Lower leg skin (tissue), 4 donors: ENCODE measurements around the gene GLB1L2. TPM values are rescaled to one million over a fixed set of nuclear protein-coding genes. Genes with fewer than 3 reads are reported as not detected.
"Not testable (repeated sequence)": the region's sequence is repeated elsewhere in the genome, so short reads cannot be mapped to it uniquely, and the experiment has no call there.

Source experiments
- DNase-seq, 2 donors: peaks; one replicate each; pipeline ENCODE4 v3.0.0-alpha.2; 2019; ENCODE audit warnings: low spot score in 2 of 2
- H3K4me3 ChIP-seq: fragments of 200-600 bp; sonication (generic); 2 replicates; pipeline ENCODE4 v1.5.1; 2017; ENCODE audit warnings: mild to moderate bottlenecking, low read depth; ENCODE audit not compliant: poor library complexity, severe bottlenecking
- CTCF ChIP-seq, 3 donors: fragments of 450-650 bp; IDR thresholded peaks; one replicate each; pipeline ENCODE4 v1.5.1; 2016; ENCODE audit warnings: antibody characterized with exemption in 3 of 3, mild to moderate bottlenecking in 3 of 3, moderate library complexity in 2 of 3
- POLR2A ChIP-seq, 2 donors: fragments of 450-650 bp; IDR thresholded peaks; one replicate each; pipeline ENCODE4 v1.6.1; 2016 to 2017; ENCODE audit warnings: antibody characterized with exemption in 2 of 2, mild to moderate bottlenecking in 1 of 2, moderate library complexity in 1 of 2
- WGBS, 2 donors: methylation state at CpG; one replicate each; pipeline ENCODE4 v1.1.5; 2018; 5-methylcytosine and 5-hydroxymethylcytosine counted together
- intact Hi-C: fragments of 100-400 bp; cut with DNase I; formaldehyde crosslinking; loops from one replicate; pipeline ENCODE4 v1.15.0; 2023; ENCODE audit warnings: low total_unique reads
- total RNA-seq, 4 donors: library from RNA; depleted of rRNA; stranded (reverse); fragments of >200 nt; gene quantifications; one replicate each; pipeline ENCODE4 v1.1.0, GENCODE V29; 2016

The GLB1L2 gene
- total RNA-seq, 4 donors from 2014 or later: 9.1 to 21.6 (median 15.1) TPM

- no peak for TF ChIP-seq POLR2A (IDR thresholded peaks at IDR 0.05)
- no peak for TF ChIP-seq CTCF (IDR thresholded peaks at IDR 0.05)
- H3K4me3 ChIP-seq: no peak overlapping the region
- 92 to 93% methylated on average over 28 to 30 of the region's 30 CpGs for WGBS, 2 donors
- intact Hi-C loops: no loop called here
- peak in 1 of 2 donors; percentile 81 for DNase-seq
Observed at GRCh38 chr11:134342572-134343340, 11.0 kb downstream of the GLB1L2 start.

GRCh38 chr11:134343646-134344045, 11.9 kb downstream of the GLB1L2 start:
- H3K4me3 ChIP-seq: no peak overlapping the region
- intact Hi-C loops: no loop called here
- WGBS, 2 donors: 81 to 88% methylated on average over 15 of the region's 15 CpGs
- TF ChIP-seq POLR2A (IDR thresholded peaks at IDR 0.05) (no peak), CTCF (IDR thresholded peaks at IDR 0.05) (no peak)
- peak in 1 of 2 donors; percentile 57 for DNase-seq

- WGBS, 2 donors: 88 to 90% methylated on average over 12 to 14 of the region's 28 CpGs
- peak; percentile 7 to 64 for DNase-seq
- H3K4me3 ChIP-seq, intact Hi-C loops: not testable (repeated sequence)
Observed at GRCh38 chr11:134344497-134345236, 12.9 kb downstream of the GLB1L2 start.

- intact Hi-C loops: no loop called here
- no peak overlapping the region for H3K4me3 ChIP-seq
- TF ChIP-seq CTCF (IDR thresholded peaks at IDR 0.05): no peak
- no peak for TF ChIP-seq POLR2A (IDR thresholded peaks at IDR 0.05)
- peak in 1 of 2 donors; percentile 56 for DNase-seq
- WGBS, 2 donors: 89 to 94% methylated on average over 4 of the region's 4 CpGs
Observed at GRCh38 chr11:134345237-134345550, 13.4 kb downstream of the GLB1L2 start.

GRCh38 chr11:134346101-134346975, 14.6 kb downstream of the GLB1L2 start:
- no peak for TF ChIP-seq CTCF (IDR thresholded peaks at IDR 0.05)
- no peak for TF ChIP-seq POLR2A (IDR thresholded peaks at IDR 0.05)
- intact Hi-C loops: no loop called here
- H3K4me3 ChIP-seq: no peak overlapping the region
- DNase-seq: peak; percentile 13 to 77
- WGBS, 2 donors: 54 to 60% methylated on average over 22 of the region's 22 CpGs

- DNase-seq: peak in 1 of 2 donors; percentile 39
Observed at GRCh38 chr11:134346976-134347350, 15.2 kb downstream of the GLB1L2 start.

More at GRCh38 chr11:134346976-134347350, 15.2 kb downstream of the GLB1L2 start:
- 80 to 89% methylated on average over 4 to 5 of the region's 5 CpGs for WGBS, 2 donors
- intact Hi-C loops: no loop called here
- TF ChIP-seq POLR2A (IDR thresholded peaks at IDR 0.05) (no peak), CTCF (IDR thresholded peaks at IDR 0.05) (no peak)
- H3K4me3 ChIP-seq: no peak overlapping the region
